Anterior cingulate cortex (tissue), 58 donors: Measurements from ENCODE around the gene HMCN2.

Experiments
- DNase-seq, 58 donors: peaks; one replicate each; lab custom pipeline; 2025; lab: John Stamatoyannopoulos, UW

HMCN2 gene

GRCh38 chr9:130356877-130357584 is 91.5 kb downstream of the HMCN2 start:
- DNase-seq: no peak

GRCh38 chr9:130358928-130359327 is 93.4 kb downstream of the HMCN2 start:
- no peak for DNase-seq

DNA sequence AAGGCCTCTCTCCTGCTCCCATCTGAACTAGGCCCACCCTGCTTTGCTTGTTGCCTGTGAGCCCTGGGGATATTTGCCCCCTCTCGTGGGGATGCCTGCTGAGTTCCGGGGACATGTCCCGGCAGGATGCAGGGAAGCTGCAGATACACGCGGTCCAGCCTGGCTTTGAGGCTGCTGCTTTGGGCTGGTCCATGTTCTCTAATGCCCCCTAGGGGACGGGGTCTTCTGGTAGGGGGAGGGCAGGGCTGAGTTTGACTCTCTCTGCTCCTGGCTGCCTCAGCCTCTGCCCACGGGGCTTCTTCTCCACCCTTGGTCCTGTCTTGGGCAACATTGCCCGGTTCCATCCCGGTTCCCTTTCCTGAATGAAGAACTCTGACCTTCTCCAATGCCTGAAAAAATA is 94.3 kb downstream of the HMCN2 start:
- no peak for DNase-seq

- DNase-seq: no peak
These were observed 95.1 kb downstream of the HMCN2 start for GRCh38 chr9:130360672-130361071.

GRCh38 chr9:130361873-130362362 is 96.4 kb downstream of the HMCN2 start:
- DNase-seq: no peak

DNA sequence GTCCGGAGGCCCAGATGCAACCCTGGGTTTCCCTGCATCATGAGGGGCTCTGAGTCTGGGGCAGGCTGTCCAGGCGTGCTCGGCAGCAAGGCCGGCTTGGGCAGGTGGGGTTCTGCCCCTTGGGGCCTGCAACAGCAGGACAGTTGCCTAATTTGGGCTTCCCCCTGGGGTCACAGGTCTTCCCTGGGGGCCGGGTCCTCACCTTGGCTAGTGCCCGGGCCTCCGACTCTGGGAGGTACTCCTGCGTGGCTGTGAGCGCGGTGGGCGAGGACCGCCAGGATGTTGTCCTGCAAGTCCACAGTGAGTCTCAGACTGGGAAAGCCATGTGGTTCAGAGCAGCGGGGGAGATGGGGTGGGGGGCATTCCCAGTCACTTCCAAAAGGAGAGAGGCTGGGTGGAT is 97.1 kb downstream of the HMCN2 start:
- DNase-seq: no peak

- DNase-seq: no peak
These were observed 98.3 kb downstream of the HMCN2 start for GRCh38 chr9:130363755-130364404.

DNA sequence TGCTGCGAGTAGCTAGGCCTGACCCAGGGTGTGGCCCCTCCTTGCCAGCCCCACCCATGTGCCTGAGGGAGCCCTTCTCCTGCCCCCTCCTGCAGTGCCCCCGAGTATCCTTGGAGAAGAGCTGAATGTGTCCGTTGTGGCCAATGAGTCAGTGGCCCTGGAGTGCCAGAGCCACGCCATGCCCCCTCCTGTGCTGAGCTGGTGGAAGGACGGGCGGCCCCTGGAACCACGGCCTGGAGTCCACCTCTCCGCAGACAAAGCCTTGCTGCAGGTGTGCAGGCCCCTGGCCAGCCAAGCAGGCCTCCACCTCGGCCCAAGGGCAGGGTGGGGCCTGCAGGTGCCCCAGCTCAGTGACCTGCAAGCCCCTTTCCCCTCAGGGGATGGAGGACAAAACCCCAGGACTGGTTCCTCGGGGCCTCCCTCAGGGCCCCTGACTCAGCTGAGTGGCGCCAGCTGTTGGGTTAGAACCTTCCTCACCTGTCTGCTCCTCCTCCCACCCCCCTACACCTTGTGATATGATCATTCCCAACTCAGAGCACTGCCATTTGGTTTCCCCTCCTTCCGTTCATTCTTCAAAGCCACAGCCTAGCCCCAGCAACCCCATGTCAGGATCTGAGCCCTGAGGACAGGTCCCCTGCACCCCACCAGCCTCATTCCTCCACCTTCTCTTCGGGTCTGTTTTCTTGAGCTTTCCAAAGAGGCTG is 99.2 kb downstream of the HMCN2 start:
- no peak for DNase-seq

GRCh38 chr9:130365323-130365721 is 99.8 kb downstream of the HMCN2 start:
- DNase-seq: no peak

DNA sequence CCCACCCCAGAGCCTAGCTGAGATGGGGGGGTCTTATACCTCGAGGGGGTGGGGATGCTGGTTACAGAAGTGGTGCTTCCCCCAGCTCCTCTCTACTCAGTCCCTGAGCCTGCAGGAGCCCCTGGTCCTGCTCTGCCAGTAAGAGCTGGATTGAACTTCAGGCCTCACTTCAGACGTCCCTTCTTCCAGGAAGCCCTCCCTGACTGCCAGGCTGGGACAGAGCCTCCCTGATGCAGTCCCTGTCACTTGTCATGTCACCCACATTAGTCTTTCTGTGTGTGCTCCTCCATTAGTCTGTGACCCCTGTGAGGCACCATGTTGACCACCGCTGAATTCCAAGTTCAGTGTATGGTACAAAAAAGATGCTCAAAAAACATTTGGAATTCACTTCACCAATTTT is 100.5 kb downstream of the HMCN2 start:
- no peak for DNase-seq

DNA sequence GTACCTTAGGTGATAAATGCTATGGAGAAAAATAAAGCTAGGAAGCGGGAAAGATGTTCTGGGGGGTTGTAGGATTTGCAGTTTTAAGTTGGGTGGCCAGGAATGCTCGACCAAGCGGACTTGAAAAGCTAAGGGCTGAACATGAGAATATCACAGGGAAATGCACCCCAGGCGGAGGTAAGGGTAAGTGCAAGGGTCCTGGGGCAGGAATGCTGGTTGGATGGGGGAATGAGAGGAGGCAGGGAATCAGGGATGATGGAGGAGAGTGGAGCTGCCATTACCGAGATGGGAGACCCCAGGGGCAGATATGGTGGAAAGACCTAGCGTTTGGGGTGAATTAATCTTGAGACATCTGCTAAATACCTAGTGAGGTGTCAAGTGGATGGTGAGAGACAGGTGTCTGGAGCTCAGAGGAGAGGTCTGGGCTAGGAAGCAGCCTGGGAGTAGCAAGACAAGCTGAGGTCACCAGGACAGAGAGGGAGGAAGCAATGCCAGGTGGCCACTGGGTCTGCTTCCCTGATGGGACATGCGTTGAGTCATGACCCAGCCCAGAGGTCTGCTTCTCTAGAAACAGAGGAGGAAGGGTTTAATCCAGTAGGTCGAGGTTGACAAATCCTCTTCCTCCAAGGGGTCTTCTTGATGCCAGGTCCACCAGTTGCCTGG is 101.5 kb downstream of the HMCN2 start:
- DNase-seq: no peak

DNA sequence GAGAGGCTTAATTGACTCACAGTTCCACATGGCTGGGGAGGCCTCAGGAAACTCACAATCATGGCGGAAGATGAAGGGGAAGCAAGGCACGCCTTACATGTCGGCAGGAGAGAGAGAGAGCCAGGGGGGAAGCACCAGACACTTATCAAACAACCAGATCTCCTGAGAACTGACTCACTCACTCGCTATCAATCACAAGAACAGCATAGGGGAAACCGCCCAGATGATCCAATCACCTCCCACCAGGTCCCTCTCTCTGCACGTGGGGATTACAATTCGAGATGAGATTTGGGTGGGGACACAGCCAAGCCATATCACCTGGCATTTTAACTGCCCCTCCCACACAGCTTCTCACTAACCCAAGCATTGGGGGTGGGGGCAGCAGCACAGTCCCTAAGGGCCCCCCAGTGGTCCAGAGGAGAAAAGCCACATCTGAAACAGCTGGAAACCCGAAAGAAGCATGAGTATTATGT is 103.1 kb downstream of the HMCN2 start:
- DNase-seq: no peak

- no peak for DNase-seq
These were observed 104.7 kb downstream of the HMCN2 start for GRCh38 chr9:130370226-130370625.

DNA sequence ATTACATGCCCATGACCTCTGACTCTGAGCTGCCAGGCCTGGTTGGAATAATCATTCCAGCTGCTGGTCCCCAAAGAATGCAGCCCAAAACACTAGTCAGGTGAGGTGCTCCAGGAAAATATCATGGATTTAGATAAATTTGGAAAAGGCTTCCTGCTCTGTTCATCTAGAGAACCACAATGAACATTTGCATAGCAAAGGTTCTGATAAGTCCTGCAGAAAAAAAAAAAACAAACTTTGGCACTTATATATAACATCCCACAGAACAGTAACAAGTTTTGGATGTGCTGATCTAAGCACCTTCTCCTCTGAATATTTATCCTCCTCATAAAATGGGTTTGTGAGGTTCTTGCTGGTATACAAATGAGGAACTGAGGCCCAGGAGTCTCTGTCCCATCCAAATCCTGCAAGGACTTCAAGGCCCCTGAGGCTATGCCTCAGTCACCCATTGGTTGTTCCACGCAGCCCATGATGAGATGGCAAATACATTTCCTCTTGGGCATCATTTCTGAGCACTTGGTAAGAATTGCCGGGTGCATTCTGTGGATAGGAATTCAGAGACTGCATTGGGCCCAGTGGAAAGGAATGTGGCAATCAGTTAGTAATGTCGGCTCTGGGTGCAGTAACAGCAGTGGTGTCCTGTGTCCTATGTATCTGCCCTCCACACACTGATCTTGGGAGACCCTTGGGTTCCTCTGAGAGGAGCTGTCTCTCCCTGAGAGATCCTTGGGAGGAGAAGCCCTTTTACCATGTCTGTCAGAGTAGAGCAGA is 105.8 kb downstream of the HMCN2 start:
- DNase-seq: no peak

DNA sequence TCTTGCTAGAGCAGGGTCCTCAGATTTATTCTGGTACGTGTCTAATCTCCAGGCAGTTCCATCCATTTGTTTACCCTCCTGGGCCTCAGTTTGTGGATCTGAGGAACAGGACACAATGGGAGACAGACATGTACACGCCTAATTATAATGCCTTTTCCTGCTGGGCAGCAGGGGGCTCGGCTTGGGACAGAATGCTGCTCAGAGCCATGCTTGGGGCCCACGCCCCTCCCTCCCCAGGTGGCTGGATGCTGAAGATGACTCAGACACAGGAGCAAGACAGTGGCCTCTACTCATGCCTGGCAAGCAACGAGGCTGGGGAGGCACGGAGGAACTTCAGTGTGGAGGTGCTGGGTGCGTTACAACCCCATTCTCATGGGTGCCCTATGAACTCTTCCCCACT is 106.5 kb downstream of the HMCN2 start:
- no peak for DNase-seq

DNA sequence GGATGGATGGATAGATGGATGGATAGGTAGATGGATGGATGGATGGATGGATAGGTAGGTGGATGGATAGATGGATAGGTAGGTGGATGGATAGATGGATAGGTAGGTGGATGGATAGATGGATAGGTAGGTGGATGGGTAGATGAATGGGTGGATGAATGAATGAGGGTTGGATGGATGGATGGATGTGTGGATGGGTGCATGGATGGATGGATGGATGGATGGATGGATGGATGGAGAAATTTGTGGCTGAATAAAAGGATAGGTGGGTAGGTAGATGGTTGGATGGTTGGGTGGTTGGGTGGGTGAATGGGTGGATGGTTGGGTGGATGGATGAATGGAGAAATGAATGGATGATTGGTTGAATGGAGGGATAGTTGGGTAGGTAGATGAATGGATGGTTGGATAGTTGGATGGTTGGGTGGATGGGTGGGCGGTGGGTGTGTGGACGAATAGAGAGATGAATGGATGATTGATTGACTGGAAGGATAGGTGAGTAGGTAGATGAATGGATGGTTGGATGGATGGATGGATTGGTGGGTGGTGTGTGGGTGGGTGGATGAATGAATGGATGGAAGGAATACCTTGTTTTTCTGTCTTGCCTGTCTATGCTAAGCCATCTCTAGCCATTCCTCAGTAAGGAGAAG is 108.2 kb downstream of the HMCN2 start:
- DNase-seq: no peak

DNA sequence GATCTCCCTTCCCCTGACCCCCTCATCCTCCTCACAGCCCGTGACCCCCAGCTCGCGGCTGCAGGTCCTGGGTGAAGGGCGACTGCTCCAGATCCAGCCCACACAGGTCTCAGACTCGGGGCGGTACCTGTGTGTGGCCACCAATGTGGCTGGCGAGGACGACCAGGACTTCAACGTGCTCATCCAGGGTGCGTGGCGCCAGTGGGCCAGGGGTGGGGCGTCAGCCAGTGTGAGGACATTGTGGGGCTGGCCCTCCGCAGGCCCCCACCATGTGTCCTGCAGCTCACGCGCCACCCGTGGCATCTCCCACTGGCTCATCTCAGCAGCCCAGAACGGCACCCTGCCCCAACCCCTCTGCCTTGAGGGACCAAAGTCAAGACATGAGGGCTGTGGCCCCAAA is 112.1 kb downstream of the HMCN2 start:
- DNase-seq: no peak

DNA sequence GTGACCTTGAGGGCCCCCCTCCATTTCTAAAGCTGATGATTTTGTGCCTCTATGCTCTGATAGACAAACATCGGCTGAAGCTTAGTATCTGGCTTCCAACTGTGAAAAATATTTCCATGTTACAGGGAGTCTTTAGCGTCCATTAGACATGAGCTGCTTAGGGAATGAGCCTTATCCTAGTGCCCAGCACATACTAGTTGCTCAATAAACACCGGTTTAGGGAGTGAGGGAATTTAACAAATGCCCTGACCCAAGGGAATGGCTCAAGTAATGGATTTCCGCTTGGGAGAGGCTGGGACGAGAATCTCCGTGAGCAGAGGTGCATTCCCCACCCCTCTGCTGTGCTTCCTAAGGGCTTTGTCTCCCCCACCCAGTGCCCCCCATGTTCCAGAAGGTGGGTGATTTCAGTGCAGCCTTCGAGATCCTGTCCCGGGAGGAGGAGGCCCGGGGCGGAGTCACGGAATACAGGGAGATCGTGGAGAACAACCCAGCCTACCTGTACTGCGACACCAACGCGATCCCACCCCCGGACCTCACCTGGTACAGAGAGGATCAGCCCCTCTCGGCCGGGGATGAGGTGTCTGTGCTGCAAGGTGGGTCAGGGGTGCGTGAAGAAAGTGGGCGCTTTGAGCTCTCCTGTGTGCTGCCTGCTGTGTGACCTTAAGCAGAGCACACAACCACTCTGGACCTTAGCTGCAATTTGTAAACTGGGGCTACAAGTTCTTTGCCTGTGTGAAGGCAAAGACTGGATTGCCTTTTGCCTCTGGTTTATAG is 113.5 kb downstream of the HMCN2 start:
- no peak for DNase-seq

- no peak for DNase-seq
These were observed 114.0 kb downstream of the HMCN2 start for GRCh38 chr9:130379649-130379970.
